Epithelial cell of proximal tubule (primary cell): Measurements from ENCODE around the gene ATP2B2. TPM values are rescaled to one million over a fixed set of nuclear protein-coding genes. Genes with fewer than 3 reads are reported as not detected.
"Not testable (repeated sequence)": the region's sequence is repeated elsewhere in the genome, so short reads cannot be mapped to it uniquely, and the experiment has no call there.

Experiments
- DNase-seq: peaks from one replicate; pipeline ENCODE4 v3.0.0-alpha.2; 2011; ENCODE audit warnings: low read depth
- H3K4me3 ChIP-seq: 2 replicates; pipeline ENCODE4 v1.5.1; 2011; ENCODE audit warnings: low read depth, mild to moderate bottlenecking, low read length
- CTCF ChIP-seq: conservative IDR thresholded peaks from 2 replicates; pipeline ENCODE4 v1.5.1; 2012; ENCODE audit warnings: low read depth, mild to moderate bottlenecking, low read length
- total RNA-seq: library from RNA; depleted of rRNA; stranded (reverse); fragments of >200 nt; gene quantifications from 2 replicates; pipeline ENCODE4 v1.2.3, GENCODE V29; 2015

ATP2B2 gene
- total RNA-seq, 1 donor from 2014 or later = not detected

- TF ChIP-seq CTCF = no peak
- no peak for DNase-seq
- no peak overlapping the region for H3K4me3 ChIP-seq
Observed at GRCh38 chr3:10546820-10547263, 41.5 kb upstream of the ATP2B2 start.

GRCh38 chr3:10546181-10546624, 40.8 kb upstream of the ATP2B2 start:
- TF ChIP-seq CTCF = no peak
- no peak overlapping the region for H3K4me3 ChIP-seq
- no peak for DNase-seq

GRCh38 chr3:10542518-10542917, 37.1 kb upstream of the ATP2B2 start:
- no peak for TF ChIP-seq CTCF
- no peak overlapping the region for H3K4me3 ChIP-seq
- no peak for DNase-seq

GRCh38 chr3:10540347-10540746, 35.0 kb upstream of the ATP2B2 start:
- H3K4me3 ChIP-seq, DNase-seq: not testable (repeated sequence)

- H3K4me3 ChIP-seq = no peak overlapping the region
- no peak for DNase-seq
- no peak for TF ChIP-seq CTCF
Observed at GRCh38 chr3:10534066-10534465, 28.7 kb upstream of the ATP2B2 start.

- H3K4me3 ChIP-seq = no peak overlapping the region
- no peak for TF ChIP-seq CTCF
- no peak for DNase-seq
Observed at GRCh38 chr3:10533737-10534023, 28.3 kb upstream of the ATP2B2 start.

GRCh38 chr3:10532939-10533736, 27.8 kb upstream of the ATP2B2 start:
- DNase-seq = no peak
- TF ChIP-seq CTCF = no peak

More at GRCh38 chr3:10532939-10533736, 27.8 kb upstream of the ATP2B2 start:
- no peak overlapping the region for H3K4me3 ChIP-seq
